HG02884 (cell line): ENCODE data around the gene TLCD4.
"Not testable (repeated sequence)": the region's sequence is repeated elsewhere in the genome, so short reads cannot be mapped to it uniquely, and the experiment has no call there.

Experiments
- ATAC-seq: cut with Tn5 transposase; IDR thresholded peaks from one replicate; pipeline ENCODE4 v1.9.1; 2021; ENCODE audit warnings: mild to moderate bottlenecking, moderate library complexity; ENCODE audit not compliant: unreplicated experiment

TLCD4 gene

GRCh38 chr1:95145493-95145892 lies 28.3 kb downstream of the TLCD4 start:
- no peak for ATAC-seq

- peak; percentile 86 for ATAC-seq
Observed at GRCh38 chr1:95146637-95147036, 29.5 kb downstream of the TLCD4 start.

GRCh38 chr1:95154096-95154495 lies 36.9 kb downstream of the TLCD4 start:
- ATAC-seq = no peak

- not testable (repeated sequence) for ATAC-seq
Observed at GRCh38 chr1:95165569-95165968, 48.4 kb downstream of the TLCD4 start.
